NCI-H1417 (cell line): ENCODE data around the gene PRRC2C.
"Not testable (repeated sequence)": the region's sequence is repeated elsewhere in the genome, so short reads cannot be mapped to it uniquely, and the experiment has no call there.

ENCODE experiments used
- DNase-seq, 3 experiments: peaks; one replicate each; lab custom pipeline; 2025; lab: John Stamatoyannopoulos, UW

The PRRC2C gene

DNA sequence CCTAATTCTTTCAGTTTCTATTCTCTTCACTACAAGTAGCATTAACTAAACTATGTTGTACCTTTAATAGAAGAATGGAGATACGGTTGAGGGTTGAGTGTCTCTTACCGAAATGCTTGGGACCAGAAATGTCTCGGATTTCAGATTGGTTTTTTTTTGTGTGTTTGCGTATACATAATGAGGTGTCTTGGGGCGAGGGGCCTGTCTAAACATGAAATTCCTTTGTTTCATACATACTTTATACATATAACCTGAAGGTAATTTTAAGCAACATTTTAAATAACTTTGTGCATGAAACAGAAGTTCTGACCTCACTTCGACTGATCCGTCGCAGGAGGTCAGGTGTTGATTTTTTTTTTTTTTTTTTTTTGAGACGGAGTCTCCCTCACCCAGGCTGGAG lies 100.4 kb downstream of the PRRC2C start:
- DNase-seq: no peak

DNA sequence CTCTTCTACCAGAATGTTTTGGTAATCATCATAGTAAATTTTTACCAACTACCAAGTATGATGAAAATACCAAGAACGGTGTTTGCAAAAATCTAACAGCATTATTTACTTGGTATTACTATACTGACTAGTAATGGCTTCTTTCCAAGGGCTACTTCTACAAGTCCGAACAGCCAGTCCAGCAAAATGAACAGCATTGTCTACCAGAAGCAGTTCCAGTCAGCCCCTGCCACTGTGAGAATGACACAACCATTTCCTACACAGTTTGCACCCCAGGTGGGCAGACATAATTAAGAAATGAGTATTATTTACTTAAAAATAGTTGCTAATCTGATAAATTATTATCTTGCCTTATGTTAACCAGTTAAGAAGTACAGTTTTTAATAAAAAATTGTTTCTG lies 102.9 kb downstream of the PRRC2C start:
- DNase-seq: no peak

DNA sequence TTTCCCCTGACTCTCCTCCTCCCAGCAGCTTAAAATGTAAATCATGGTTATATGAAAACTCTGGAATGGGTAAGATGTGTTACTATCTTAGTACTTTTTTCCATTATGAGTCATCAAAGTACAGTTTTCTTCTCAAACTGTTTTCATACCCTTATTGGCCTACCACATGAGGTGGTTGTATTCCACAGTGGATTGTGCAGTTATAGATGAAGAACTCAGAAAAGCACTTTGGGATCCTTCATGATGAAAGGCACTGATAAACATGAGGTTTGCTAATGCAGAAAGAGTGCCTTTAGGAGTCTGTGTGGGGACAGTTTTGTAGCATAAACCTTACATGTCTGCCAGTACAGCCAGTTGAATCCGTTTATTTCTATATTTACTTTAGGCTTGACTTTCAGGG lies 104.7 kb downstream of the PRRC2C start:
- no peak for DNase-seq

DNA sequence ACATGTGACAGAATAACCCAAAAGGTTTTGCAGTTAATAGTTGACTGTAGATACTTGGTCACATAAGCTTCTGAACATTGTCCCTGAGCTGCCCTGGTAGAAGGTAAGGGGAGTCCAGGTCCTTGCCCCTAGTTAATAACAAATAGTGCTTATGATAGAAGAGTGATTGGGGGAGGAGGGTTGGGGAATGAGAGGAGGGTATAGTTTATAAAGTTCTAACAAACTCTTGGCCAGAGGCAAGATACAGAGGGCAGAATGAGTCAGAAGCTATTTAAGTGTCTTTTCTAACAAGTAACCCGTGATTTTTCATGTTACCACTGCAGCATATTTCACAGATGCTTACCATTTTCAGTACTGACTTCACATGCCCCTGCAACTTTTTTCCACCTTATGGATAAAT lies 110.0 kb downstream of the PRRC2C start:
- no peak for DNase-seq

DNA sequence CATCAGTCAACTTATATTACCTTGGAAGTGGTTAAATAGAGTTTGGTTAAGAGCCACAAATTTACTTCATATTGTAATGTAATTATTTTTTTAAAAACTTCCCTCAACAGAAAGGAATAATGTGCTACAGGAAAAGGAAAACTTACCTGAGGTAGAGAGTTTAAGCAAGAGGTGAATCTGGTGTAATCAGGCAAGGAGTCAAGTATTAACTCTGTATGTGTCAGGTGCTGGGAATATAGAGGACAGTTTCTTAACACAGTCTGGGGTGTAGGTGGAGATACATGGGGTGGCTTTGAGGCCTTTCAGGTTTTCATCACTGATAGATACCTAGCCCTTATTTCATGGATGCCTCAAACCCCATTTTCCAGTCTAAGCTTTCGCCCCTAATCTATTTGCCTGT lies 110.8 kb downstream of the PRRC2C start:
- no peak for DNase-seq

DNA sequence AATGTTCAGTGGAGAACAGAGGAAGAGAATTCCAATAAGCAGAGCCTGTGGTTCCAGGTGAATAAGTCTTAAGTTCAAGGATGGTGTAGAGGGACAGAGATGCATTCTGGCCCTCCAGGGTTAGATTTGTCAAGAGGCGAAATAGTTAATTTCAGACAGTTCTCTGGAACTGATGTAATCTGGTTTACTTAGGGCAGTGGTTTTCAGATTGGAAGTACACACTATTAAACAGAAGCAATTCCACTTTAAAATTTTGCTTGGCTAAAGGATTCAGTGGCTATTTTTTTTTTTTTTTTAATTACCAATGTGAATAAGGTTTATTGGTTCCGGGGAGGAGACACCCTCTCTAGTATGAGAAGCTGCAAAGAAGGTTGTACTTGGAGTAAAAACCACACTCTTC lies 111.4 kb downstream of the PRRC2C start:
- DNase-seq: no peak

DNA sequence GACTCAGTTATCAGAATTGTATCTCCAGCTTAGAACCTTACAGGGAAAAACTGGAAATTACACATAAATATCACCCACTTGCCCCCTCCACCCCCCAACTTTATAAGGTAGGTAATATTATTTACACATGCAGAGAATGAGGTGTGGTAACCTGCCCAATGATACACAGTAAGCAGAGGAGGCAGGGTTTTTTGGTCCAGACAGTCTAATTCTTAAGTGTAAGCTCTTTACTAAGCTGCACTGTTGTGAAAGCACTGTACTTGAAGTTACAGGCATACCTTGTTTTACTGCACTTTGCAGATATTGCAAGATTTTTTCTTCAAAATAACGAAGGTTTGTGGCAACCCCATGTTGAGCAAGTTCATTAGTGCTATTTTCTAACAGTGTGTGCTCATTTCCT lies 111.9 kb downstream of the PRRC2C start:
- DNase-seq: no peak

DNA sequence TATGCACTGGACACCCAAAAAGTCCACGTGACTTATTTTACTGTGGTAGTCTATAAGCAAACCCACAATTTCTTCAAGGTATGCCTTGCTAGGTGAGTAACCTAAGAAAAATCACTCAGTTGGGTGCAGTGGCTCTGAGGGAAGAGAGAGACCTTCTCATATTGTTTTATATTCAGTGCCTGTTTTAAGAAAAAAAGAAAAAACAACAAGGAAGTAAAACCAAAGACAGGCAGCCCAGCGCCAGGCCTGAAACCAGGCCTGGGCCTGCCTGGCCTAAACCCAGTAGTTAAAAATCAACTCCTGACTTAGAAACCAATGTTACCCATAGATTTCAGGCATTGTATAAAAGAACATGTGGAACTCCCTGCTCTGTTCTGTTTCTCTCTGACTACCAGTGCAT lies 115.0 kb downstream of the PRRC2C start:
- DNase-seq: not testable (repeated sequence)

DNA sequence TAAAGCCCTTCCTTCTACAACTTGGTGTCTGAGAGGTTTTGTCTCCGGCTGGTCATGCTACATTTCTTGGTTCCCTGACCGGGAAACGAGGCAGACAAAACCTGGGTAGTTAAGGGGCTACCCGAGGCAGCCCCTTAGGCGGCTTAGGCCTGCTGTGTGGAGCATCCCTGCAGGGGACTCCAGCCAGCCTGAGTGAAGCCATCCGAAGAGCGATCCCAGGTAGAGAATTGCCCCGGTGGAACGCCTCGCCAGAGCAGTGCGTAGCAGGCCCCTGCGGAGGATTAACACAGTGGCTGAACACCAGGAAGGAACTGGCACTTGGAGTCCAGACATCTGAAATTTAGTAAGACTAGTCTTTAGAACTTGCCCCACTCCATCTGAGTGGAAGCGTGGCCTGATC lies 115.5 kb downstream of the PRRC2C start:
- no peak for DNase-seq

DNA sequence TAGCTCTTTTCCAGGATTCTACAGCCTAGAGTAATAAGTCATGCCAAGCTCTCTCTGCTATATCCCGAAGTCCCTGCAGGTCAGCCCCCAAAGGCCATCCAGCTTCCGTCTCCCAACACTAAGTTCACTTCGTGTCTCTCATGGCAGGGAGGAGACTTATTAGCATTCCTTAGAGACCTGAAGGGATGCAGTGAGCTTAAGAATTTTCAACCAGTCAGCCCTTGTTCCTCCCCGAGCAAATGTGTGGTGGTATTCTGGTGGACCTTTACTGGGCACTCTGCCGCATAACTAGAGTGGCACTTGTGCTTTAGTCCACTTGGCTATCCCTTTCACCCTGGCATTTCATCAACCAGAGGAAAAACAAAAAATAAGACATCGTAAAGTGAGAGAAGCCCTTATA lies 117.7 kb downstream of the PRRC2C start:
- not testable (repeated sequence) for DNase-seq

DNA sequence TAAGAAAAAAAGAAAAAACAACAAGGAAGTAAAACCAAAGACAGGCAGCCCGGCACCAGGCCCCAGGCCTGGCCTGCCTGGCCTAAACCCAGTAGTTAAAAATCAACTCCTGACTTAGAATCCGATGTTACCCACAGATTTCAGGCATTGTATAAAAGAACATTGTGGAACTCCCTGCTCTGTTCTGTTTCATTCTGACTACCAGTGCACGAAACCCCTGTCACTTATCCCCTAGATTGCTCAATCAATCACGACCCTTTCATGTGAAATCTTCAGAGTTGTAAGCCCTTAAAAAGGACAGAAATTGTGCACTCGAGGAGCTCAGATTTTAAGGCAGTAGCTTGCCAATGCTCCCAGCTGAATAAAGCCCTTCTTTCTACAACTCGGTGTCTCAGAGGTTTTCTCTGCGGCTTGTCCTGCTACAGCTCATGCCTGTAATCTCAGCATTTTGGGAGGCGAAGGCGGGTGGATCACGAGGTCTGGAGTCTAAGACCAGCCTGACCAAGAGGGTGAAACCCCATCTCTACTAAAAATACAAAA lies 121.1 kb downstream of the PRRC2C start:
- no peak for DNase-seq

DNA sequence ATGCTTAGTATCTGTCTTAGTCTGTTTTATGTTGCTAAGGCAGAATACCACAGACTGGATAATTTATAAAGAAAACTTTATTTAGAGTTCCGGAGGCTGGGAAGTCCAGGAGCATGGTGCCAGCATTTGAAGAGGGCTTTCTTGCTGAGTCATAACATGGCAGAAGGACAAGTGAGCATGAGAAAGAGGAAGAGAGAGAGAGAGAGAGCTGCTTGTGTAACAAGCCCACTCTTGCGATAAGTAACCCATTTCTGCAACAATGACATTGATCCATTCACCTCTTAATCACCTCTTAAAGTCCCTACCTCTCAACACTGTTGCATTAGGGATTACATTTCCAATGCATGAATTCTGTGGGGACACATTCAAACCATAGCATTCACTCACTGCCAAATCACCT lies 125.1 kb downstream of the PRRC2C start:
- no peak for DNase-seq

DNA sequence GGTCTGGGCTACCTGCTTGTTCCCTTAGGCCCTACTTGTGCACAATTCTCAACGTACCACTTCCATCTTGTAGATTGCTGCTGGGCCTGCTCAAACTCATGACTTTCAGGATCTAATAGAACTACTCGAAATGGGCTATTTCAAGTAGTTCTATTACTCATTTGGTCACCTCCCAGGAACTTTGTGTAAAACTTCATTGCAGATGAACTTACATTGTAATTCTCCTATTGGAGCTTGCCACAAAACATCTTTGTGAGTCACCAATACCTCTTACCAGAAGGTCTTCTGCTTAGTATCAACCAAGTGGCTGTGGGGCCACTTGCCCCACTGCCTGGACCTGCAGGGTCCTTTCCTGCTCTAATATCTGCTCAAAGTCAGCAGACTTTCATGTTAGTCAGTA lies 126.0 kb downstream of the PRRC2C start:
- DNase-seq: no peak

DNA sequence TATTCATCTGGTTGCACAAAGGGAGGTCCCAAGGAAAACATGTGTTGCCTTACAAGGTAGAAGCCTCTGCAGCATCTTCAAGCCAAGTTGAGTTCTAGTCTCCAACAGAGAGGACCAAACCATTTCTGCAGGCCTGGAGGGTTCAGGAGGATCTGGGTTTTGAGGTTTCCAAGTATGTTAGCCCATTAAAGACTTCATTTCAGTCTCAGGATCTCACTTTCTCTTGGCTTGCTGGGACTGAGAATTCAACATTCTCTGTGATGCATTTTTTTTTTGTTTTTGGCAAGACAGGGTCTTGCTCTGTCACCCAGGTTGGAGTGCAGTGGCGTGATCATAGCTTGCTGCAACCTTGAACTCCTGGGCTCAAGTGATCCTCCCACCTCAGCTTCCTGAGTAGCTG lies 128.0 kb downstream of the PRRC2C start:
- no peak for DNase-seq

DNA sequence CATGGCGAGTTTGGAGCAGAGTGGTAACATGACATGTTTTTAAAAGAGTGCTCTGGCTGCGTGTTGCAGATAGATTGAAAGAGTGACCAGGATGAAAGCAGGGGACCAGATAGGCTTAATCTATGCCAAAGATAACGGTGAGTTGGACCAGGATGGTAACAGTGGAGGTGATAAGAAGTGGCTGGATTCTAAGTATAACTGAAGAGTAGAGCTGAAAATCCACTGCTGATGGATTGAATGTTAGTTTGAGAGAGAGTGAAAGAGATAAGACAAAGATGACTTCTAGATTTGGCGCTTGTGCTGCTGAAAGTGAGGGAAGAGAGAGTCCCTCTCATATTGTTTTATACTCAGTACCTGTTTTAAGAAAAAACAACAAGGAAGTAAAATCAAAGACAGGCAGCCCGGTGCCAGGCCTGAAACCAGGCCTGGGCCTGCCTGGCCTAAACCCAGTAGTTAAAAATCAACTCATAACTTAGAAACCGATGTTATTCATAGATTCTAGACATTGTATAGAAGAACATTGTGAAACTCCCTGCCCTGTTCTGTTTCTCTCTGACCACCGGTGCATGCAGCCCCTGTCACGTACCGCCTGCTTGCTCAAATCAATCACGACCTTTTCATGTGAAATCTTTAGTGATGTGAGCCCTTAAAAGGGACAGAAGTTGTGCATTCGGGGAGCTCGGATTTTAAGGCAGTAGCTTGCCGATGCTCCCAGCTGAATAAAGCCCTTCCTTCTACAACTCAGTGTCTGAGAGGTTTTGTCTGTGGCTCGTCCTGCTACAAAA lies 130.0 kb downstream of the PRRC2C start:
- not testable (repeated sequence) for DNase-seq

DNA sequence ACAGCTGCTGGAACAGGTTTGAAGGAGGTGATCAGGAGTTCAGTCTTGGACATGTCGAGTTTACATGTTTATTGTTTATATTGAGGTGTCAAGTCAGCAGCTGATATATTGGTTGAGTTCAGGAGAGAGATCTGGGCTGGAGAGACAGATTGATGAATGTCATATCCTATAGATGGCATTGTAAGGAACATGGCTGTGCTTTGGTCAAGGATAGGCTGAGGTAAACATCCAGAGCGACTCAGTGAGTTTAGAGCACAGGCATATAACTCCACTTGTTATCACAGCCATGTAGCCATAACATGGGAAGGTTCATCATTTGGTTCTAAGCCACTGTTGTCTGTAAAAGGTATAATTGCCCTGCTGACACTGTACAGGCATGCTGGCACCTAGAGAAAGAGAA lies 131.3 kb downstream of the PRRC2C start:
- DNase-seq: no peak

DNA sequence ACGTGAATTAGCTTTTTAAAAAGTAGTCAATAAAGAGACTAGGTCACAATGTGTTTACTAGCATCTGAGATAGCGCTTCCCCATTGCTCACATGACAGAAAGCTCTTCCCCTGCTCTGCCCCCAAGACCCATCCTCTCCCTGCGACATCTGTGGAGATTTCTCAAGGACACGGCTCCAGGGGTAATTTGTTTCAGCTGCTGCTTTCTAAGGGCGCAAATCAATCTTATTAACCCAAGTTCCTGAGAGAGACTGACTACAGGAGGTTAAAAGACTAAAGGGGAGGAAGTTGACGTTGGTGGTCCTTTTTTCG lies 136.8 kb downstream of the PRRC2C start, which contains the start of gene MYOCOS:
MYOCOS (plus strand) TSS at position 92 of the 311 bp plus-strand sequence. CDS start 1,641 bp downstream, outside the sequence.
- DNase-seq: no peak

DNA sequence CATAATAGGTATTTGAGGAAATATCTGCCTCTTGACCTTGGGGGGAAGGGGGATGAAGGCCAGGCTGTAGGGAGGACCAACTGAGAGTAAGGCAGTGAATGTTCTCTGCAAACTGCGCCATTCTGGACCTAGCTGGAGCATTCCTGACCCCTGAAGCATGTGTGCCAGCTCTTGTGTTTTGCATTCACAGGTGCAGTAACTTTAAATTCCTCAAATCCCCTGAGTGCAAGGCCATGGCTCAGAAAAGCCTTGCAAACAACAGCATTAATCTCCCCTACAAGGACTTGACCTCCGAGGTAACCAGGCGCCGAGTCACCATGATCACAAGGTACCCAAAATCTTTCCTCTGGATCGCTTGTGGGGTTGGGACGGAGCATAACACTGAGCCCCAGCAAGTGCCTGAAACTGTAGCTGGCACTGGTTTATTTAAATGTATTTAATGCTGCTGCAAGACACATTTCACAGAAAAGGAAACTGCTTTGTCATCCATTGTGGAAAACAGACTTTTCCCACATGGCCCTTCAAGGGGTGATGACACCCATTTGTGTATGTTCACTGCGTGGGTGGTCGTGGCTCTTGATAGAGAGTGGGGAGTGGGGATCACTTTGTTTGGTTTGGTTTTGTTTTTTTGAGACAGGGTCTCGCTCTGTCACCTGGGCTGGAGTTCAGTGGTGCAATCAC lies 138.5 kb downstream of the PRRC2C start:
- no peak for DNase-seq

DNA sequence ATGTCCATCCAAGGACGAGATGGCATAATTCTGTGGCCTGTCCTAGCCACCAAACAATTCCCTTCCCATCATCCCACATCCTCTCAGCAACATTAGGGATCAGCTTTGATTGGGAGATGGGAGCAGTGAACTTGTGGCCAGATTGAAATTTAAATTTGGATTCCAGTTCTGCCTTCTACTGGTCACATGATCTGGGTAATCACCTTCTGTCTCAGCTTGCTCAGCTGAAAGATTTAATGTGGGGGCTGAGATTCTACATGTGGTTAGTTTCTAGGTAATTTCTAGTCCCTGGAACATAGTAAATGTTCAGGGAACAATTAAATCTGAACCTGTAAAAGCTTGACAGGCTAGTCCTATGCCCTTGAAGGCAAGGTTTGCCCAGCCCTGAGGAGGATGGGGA lies 139.9 kb downstream of the PRRC2C start:
- DNase-seq: no peak

DNA sequence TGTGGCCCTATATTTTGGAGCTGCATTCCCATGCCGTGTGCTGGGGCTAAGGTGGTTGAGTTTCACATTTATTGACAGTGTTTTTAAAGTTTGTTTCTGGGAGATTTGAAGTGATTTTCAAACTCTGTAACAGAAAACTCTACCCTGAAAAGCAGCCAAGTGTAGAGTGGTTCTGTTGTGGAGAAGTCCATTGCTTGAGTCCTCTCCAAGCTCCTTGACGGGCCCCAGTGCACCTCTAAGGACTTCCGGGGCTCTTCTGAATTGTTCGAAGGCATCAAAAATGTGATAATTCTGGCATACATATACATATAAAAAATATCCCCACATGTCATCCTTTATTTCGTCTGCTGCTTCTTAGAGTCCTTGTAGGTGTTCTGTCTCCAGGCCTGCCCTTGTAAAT lies 141.7 kb downstream of the PRRC2C start:
- DNase-seq: no peak

DNA sequence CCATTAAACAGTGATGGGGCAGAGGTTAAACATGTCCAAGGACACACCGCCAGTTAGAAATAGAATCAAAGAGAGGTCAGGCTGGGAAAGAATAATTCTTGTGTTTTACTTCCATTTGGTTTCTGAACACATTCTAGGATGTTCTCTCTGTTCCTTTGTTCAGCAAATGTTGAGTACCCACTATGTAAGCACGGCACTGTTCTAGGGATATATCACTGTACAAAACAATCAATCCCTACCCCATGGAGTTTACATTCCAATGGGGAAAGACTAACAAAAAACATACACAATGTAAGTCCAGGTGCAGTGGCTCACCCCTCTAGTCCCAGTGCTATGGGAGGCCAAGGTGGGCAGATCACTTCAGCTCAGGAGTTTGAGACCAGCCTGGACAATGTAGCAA lies 142.9 kb downstream of the PRRC2C start:
- DNase-seq: no peak

DNA sequence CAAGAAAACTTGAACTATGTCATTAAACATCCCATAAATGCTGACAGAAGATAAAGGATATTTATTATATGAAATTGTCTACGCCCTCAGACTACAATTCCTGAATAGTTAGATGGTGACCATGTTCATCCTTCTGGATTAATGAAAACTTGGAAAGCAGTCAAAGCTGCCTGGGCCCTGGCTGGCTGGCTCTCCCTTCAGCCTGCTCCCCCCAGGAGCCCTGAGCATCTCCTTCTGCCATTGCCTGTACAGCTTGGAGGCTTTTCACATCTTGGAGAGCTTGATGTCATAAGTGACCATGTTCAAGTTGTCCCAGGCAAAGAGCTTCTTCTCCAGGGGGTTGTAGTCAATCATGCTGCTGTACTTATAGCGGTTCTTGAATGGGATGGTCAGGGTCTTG lies 150.3 kb downstream of the PRRC2C start:
- no peak for DNase-seq

DNA sequence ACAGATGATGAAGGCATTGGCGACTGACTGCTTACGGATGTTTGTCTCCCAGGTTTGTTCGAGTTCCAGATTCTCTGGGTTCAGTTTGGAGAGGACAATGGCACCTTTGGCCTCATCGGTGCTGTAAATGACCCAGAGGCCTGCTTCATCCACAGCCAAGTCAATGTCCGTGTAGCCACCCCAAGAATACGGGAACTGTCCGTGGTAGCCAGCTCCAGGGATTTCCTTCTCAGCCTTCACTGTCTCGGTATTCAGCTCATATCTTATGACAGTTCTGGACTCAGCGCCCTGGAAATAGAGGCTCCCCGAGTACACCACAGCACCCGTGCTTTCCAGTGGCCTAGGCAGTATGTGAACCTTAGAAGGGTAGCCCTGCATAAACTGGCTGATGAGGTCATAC lies 150.8 kb downstream of the PRRC2C start:
- DNase-seq: no peak
